GM12872 (cell line): Measurements from ENCODE around the gene CASZ1.

Experiments used
- TF ChIP-seq, protein P1 (sequence below): IDR thresholded peaks from 3 replicates; pipeline ENCODE4 v1.5.1; 2011; ENCODE audit warnings: low read depth, mild to moderate bottlenecking, low read length, moderate library complexity; ENCODE audit not compliant: insufficient read depth

CASZ1 gene

GRCh38 chr1:10650556-10651388, 145.7 kb downstream of the CASZ1 start:
- TF ChIP-seq, protein P1, sequence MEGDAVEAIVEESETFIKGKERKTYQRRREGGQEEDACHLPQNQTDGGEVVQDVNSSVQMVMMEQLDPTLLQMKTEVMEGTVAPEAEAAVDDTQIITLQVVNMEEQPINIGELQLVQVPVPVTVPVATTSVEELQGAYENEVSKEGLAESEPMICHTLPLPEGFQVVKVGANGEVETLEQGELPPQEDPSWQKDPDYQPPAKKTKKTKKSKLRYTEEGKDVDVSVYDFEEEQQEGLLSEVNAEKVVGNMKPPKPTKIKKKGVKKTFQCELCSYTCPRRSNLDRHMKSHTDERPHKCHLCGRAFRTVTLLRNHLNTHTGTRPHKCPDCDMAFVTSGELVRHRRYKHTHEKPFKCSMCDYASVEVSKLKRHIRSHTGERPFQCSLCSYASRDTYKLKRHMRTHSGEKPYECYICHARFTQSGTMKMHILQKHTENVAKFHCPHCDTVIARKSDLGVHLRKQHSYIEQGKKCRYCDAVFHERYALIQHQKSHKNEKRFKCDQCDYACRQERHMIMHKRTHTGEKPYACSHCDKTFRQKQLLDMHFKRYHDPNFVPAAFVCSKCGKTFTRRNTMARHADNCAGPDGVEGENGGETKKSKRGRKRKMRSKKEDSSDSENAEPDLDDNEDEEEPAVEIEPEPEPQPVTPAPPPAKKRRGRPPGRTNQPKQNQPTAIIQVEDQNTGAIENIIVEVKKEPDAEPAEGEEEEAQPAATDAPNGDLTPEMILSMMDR, result no peak

- TF ChIP-seq, protein P1, result no peak
Measured at GRCh38 chr1:10649517-10650201, 146.8 kb downstream of the CASZ1 start.

GRCh38 chr1:10648689-10649516, 147.5 kb downstream of the CASZ1 start:
- TF ChIP-seq, protein P1, result no peak

- TF ChIP-seq, protein P1, result no peak
Measured at GRCh38 chr1:10647414-10648170, 148.9 kb downstream of the CASZ1 start.

- TF ChIP-seq, protein P1, result no peak
Measured at GRCh38 chr1:10646347-10646861, 150.0 kb downstream of the CASZ1 start.

DNA sequence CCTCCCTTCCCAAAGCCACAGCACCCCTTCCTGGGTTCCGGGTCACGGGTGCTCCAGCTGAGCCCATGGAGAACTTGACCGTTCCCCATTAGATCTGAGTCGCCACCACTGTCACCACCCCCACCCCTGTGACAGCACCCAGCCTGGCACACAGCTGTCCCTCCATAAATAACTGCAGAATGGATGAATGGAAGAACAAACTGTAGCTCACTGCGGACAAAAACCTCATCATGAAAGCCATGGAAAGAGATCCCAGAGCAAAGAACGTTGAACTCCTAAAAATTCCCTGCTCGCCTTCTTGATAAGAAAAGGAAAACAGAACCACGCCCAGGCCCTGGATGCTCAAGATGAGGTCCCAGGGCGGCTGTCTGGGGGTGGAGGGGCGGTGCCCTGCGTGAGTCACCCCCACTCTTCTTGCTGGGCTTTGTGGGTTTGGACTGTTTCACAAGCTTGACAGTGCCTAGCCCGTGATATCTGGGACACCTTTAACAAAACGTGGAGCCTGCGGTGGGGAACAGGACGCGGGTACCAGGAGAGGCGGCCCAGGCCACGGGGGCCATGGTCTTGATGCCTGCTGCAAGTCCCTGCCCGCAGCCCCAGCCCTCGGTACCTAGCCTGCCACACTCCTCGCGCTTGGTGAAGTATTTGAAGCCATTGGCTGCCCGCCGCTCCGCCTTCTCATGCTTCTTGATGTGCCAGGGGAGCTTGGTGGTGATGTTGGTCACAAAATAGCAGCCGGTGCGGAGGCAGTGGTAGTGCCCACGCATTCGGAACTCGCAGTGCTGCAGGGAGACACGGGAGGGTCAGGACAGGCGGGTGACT, 151.9 kb downstream of the CASZ1 start:
- TF ChIP-seq, protein P1, result no peak
